Activated naive CD8-positive, alpha-beta T cell treated with anti-CD3 and anti-CD28 coated beads, Interleukin-2, amount 50 U/mL, for 24 hours (primary cell): Measurements from ENCODE around the gene MRPL22.
"Not testable (repeated sequence)": the region's sequence is repeated elsewhere in the genome, so short reads cannot be mapped to it uniquely, and the experiment has no call there.

Experiments used
- ATAC-seq: fragments of 150-1000 bp; cut with Tn5 transposase; one replicate; pipeline ENCODE4 v1.10.0; 2021
- DNase-seq: peaks from one replicate; pipeline ENCODE4 v3.0.0; 2021
- H3K27ac Mint-ChIP-seq: one replicate; pipeline ENCODE4 v1.8.0; 2021; ENCODE audit warnings: mild to moderate bottlenecking, mixed read lengths
- H3K27me3 Mint-ChIP-seq: one replicate; pipeline ENCODE4 v1.8.0; 2021; ENCODE audit warnings: mixed read lengths
- H3K36me3 Mint-ChIP-seq: one replicate; pipeline ENCODE4 v1.8.0; 2021; ENCODE audit warnings: low read depth, mixed read lengths
- H3K4me1 Mint-ChIP-seq: one replicate; pipeline ENCODE4 v1.8.0; 2021; ENCODE audit warnings: mixed read lengths
- H3K4me3 Mint-ChIP-seq: one replicate; pipeline ENCODE4 v1.8.0; 2021; ENCODE audit warnings: mild to moderate bottlenecking, moderate library complexity, mixed read lengths
- H3K9me3 Mint-ChIP-seq: one replicate; pipeline ENCODE4 v1.8.0; 2021; ENCODE audit warnings: mixed read lengths

The MRPL22 gene

DNA sequence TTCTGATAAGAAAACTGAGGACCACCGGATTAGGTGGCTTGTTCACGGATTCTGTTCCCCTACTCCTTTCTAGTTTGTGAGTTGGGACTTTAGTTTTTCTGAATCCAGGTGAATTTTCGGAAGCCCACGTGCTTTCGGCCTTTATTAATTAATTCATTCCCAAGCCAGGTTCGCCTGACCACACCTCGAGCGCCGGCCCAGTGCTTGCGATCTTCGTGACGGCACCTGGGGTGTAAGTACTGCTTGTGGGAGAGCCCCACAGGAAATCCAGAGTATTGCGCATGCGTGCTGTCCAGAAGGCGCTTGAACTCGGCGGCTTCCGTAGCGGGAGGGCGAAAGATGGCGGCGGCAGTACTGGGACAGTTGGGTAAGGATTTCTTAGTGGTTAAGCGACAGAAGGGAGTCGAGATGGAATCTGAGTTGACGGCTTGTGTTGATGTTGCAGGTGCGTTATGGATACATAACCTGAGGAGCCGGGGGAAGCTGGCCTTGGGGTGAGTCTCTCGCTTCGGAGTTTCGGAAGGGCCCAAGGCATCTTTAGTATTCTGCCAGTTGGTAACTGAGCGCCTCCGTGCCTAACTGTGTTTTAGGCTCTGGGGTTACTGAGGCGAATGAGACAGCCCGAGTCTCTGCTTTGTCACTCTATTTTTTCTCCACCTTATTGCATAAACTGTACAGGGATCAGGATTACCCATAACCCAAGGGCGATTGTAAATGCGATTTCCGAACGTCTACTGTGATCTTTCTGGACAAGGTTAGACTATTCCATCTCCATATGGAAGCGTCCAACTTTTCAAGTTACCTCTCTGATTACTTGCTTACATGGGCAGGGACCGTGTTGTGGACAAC is at the start of gene MRPL22:
Gene MRPL22 (plus strand): TSS at position 302 of the 849 bp plus-strand sequence. CDS start 38 bp downstream, at position 340.
- peaks cover 10% of the 10 kb centered on the region for H3K36me3 Mint-ChIP-seq
- no peaks in the 10 kb centered on the region for H3K9me3 Mint-ChIP-seq
- ATAC-seq (peak; percentile 45), DNase-seq (peak; percentile 96)
- H3K27me3 Mint-ChIP-seq, result peaks cover 3% of the 10 kb centered on the region
- peak within 1 kb of the TSS; percentile 98 for H3K27ac Mint-ChIP-seq
- peak within 1 kb of the TSS; percentile 97 for H3K4me3 Mint-ChIP-seq
- peaks cover 49% of the 10 kb centered on the region for H3K4me1 Mint-ChIP-seq

GRCh38 chr5:154892369-154892771 is 48.5 kb upstream of the MRPL22 start:
- Mint-ChIP-seq H3K4me3 (no peak overlapping the region), H3K9me3 (peaks cover 14% of the 10 kb centered on the region), H3K27ac (no peak overlapping the region), H3K27me3 (no peaks in the 10 kb centered on the region), H3K36me3 (peaks cover 74% of the 10 kb centered on the region), H3K4me1 (no peaks in the 10 kb centered on the region)
- no peak for ATAC-seq
- DNase-seq, result no peak

DNA sequence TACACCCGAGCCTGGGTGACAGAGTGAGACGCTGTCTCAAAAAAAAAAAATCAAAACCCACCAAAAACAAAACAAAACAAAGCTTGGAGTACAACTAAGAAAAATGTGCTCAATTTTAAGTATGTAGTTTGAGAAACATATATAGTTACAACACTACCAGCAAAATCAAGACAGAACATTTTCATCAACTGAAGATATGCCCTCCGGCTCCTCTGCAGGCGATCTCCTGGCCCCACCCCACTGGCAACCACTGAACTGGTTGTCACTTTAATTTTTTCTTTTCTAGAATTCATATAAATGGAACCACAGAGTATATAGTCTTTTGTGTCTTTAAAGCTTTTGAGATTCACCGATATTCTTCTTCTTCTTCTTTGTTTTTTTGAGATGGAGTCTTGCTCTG is 47.5 kb upstream of the MRPL22 start:
- no peak for ATAC-seq
- no peak overlapping the region for H3K4me3 Mint-ChIP-seq
- no peak overlapping the region for H3K27ac Mint-ChIP-seq

GRCh38 chr5:154895606-154896561 is 45.0 kb upstream of the MRPL22 start:
- H3K36me3 Mint-ChIP-seq, result peaks cover 75% of the 10 kb centered on the region
- H3K9me3 Mint-ChIP-seq, result no peaks in the 10 kb centered on the region
- ATAC-seq (no peak), DNase-seq (no peak)
- no peak overlapping the region for H3K4me3 Mint-ChIP-seq
- H3K4me1 Mint-ChIP-seq, result no peaks in the 10 kb centered on the region
- no peak overlapping the region for H3K27ac Mint-ChIP-seq
- H3K27me3 Mint-ChIP-seq, result no peaks in the 10 kb centered on the region

More for the DNA sequence above, 47.5 kb upstream of the MRPL22 start:
- Mint-ChIP-seq H3K9me3 (peaks cover 6% of the 10 kb centered on the region), H3K4me1 (no peaks in the 10 kb centered on the region), H3K36me3 (peaks cover 71% of the 10 kb centered on the region), H3K27me3 (no peaks in the 10 kb centered on the region)
- no peak for DNase-seq

- DNase-seq (no peak), ATAC-seq (no peak)
- Mint-ChIP-seq H3K27ac (no peak overlapping the region), H3K9me3 (no peaks in the 10 kb centered on the region), H3K36me3 (peaks cover 71% of the 10 kb centered on the region), H3K27me3 (no peaks in the 10 kb centered on the region), H3K4me3 (no peak overlapping the region), H3K4me1 (no peaks in the 10 kb centered on the region)
Measured at GRCh38 chr5:154896562-154897165, 44.2 kb upstream of the MRPL22 start.

GRCh38 chr5:154898210-154898609 is 42.7 kb upstream of the MRPL22 start:
- ATAC-seq, result no peak
- Mint-ChIP-seq H3K27ac (no peak overlapping the region), H3K36me3 (peaks cover 77% of the 10 kb centered on the region), H3K4me1 (no peaks in the 10 kb centered on the region), H3K9me3 (no peaks in the 10 kb centered on the region), H3K27me3 (no peaks in the 10 kb centered on the region), H3K4me3 (no peak overlapping the region)
- DNase-seq, result no peak

- Mint-ChIP-seq H3K4me3 (no peak overlapping the region), H3K27ac (no peak overlapping the region), H3K27me3 (no peaks in the 10 kb centered on the region), H3K9me3 (no peaks in the 10 kb centered on the region), H3K4me1 (no peaks in the 10 kb centered on the region), H3K36me3 (peaks cover 75% of the 10 kb centered on the region)
- ATAC-seq (no peak), DNase-seq (no peak)
Measured at GRCh38 chr5:154899151-154899816, 41.6 kb upstream of the MRPL22 start.

- H3K4me1 Mint-ChIP-seq, result no peaks in the 10 kb centered on the region
- no peak overlapping the region for H3K27ac Mint-ChIP-seq
- no peak overlapping the region for H3K4me3 Mint-ChIP-seq
- no peak for DNase-seq
- no peaks in the 10 kb centered on the region for H3K9me3 Mint-ChIP-seq
- H3K27me3 Mint-ChIP-seq, result no peaks in the 10 kb centered on the region
- H3K36me3 Mint-ChIP-seq, result peaks cover 77% of the 10 kb centered on the region
- no peak for ATAC-seq
Measured at GRCh38 chr5:154900066-154900465, 40.8 kb upstream of the MRPL22 start.

DNA sequence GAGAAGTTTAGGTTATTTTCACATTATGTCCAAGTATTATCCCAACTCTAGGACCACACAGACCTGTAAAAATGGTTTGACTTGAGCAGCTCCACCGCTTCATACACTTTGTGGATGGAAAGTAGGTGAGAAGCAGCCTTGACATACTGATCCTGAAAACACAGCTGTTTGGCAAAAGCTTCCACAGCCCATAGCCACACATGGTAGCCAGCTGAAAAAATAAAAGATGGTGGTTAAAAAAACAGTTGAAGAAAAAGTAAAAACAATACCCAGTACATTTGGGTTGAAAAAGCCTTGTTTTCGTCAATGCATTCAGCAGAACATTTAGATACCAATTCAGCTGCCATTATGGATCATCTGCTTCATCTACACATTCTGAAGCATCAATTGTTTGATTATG is 39.6 kb upstream of the MRPL22 start:
- ATAC-seq, result no peak
- peaks cover 67% of the 10 kb centered on the region for H3K36me3 Mint-ChIP-seq

GRCh38 chr5:154901913-154902312 is 39.0 kb upstream of the MRPL22 start:
- no peak overlapping the region for H3K27ac Mint-ChIP-seq
- no peaks in the 10 kb centered on the region for H3K27me3 Mint-ChIP-seq
- peaks cover 67% of the 10 kb centered on the region for H3K36me3 Mint-ChIP-seq
- ATAC-seq (no peak), DNase-seq (no peak)
- no peaks in the 10 kb centered on the region for H3K4me1 Mint-ChIP-seq
- no peaks in the 10 kb centered on the region for H3K9me3 Mint-ChIP-seq
- H3K4me3 Mint-ChIP-seq, result no peak overlapping the region

More for the DNA sequence above, 39.6 kb upstream of the MRPL22 start:
- Mint-ChIP-seq H3K4me3 (no peak overlapping the region), H3K27me3 (no peaks in the 10 kb centered on the region), H3K9me3 (no peaks in the 10 kb centered on the region), H3K27ac (no peak overlapping the region), H3K4me1 (no peaks in the 10 kb centered on the region)
- no peak for DNase-seq

DNA sequence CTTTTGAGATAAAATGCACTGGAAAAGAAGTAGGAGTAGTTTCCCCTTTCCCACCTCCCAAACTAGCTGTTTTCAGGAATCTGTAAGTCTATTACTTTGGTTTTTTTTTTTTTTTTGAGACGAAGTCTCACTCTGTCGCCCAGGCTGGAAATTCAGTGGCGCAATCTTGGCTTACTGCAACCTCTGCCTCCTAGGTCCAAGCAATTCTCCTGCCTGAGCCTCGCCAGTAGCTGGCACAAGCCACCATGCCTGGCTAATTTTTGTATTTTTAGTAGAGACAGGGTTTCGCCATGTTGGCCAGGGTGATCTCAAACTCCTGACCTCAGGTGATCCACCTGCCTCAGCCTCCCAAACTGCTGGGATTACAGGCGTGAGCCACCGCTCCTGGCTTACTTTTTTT is 35.3 kb upstream of the MRPL22 start:
- not testable (repeated sequence) for ATAC-seq, H3K4me3 Mint-ChIP-seq, H3K27me3 Mint-ChIP-seq, H3K27ac Mint-ChIP-seq, H3K9me3 Mint-ChIP-seq, H3K4me1 Mint-ChIP-seq, DNase-seq
- H3K36me3 Mint-ChIP-seq, result peaks cover 62% of the 10 kb centered on the region

- Mint-ChIP-seq H3K27ac (no peak overlapping the region), H3K9me3 (no peaks in the 10 kb centered on the region), H3K36me3 (peaks cover 61% of the 10 kb centered on the region), H3K4me1 (no peaks in the 10 kb centered on the region), H3K27me3 (no peaks in the 10 kb centered on the region), H3K4me3 (no peak overlapping the region)
- no peak for DNase-seq
- no peak for ATAC-seq
Measured at GRCh38 chr5:154916874-154917273, 24.0 kb upstream of the MRPL22 start.

GRCh38 chr5:154917757-154918156 is 23.1 kb upstream of the MRPL22 start:
- Mint-ChIP-seq H3K4me3 (no peak overlapping the region), H3K4me1 (no peaks in the 10 kb centered on the region), H3K27ac (no peak overlapping the region), H3K9me3 (no peaks in the 10 kb centered on the region), H3K36me3 (peaks cover 54% of the 10 kb centered on the region), H3K27me3 (no peaks in the 10 kb centered on the region)
- no peak for ATAC-seq
- DNase-seq, result no peak
